ENCODE results near the gene NTRK2.

The NTRK2 gene

DNA sequence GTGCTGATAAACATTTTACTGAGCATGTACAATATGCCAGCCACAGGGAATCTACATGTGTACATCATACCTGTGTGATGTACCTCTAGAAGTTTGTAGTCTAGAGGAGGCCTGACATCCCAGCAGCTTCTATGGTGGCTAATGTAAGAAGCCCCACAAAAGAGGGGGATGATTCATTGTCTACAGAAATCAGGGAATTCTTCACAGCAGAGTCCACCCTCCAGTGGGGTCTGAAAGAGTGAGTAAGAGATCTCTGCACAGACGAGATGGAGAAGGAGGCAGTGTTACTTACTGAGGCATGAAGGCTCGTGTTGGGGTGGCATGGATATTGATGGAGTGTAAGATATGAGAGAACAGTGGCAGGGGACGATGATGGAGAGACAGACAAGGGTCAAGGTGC lies 103.0 kb downstream of the NTRK2 start:
- peaks cover 4% of the 10 kb centered on the region for H3K27me3 Mint-ChIP-seq
- H3K4me3 Mint-ChIP-seq = no peak overlapping the region
- no peaks in the 10 kb centered on the region for H3K9me3 Mint-ChIP-seq (ENCODE audit: low read depth)
- H3K36me3 Mint-ChIP-seq = no peaks in the 10 kb centered on the region
- no peak overlapping the region for H3K27ac Mint-ChIP-seq
- H3K4me1 Mint-ChIP-seq (ENCODE audit: low read depth) = no peaks in the 10 kb centered on the region

- H3K9me3 Mint-ChIP-seq (ENCODE audit: low read depth) = no peaks in the 10 kb centered on the region
Observed at GRCh38 chr9:84773022-84773421, 103.5 kb downstream of the NTRK2 start.

DNA sequence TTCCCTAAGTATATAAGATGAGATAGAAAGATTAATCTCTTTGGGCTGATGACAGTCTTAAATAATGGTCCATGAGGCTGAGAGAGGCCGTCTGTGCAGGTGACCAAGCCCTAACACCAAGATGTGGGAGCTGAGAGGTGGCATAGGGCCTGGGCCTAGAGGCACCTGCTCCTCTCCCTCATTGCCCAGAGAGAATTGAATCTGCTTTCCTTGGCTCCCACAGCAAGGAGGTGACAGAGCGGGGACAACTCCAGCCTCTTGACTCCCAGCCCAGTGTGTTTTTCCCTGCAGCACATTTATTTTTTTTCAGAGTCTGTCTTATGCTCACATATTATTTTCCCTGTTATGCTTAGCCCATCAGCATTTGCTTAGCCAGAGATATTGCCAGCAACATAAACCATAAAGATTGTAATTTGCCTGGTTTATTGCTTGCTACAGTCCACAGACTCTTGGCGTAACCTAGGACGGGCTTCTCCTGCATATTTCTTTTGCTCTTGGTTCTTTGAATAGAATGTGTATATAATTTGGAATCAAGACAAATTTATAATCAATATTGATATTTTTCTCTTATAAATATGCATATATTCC lies 105.6 kb downstream of the NTRK2 start:
- H3K27ac Mint-ChIP-seq = no peak overlapping the region
- H3K4me1 Mint-ChIP-seq (ENCODE audit: low read depth) = no peaks in the 10 kb centered on the region
- H3K27me3 Mint-ChIP-seq = peaks cover 4% of the 10 kb centered on the region
- no peaks in the 10 kb centered on the region for H3K36me3 Mint-ChIP-seq
- no peak overlapping the region for H3K4me3 Mint-ChIP-seq
- H3K9me3 Mint-ChIP-seq (ENCODE audit: low read depth) = no peaks in the 10 kb centered on the region

More at GRCh38 chr9:84773022-84773421, 103.5 kb downstream of the NTRK2 start:
- H3K4me1 Mint-ChIP-seq (ENCODE audit: low read depth) = no peaks in the 10 kb centered on the region
- H3K27ac Mint-ChIP-seq = no peak overlapping the region
- no peak overlapping the region for H3K4me3 Mint-ChIP-seq
- H3K36me3 Mint-ChIP-seq = no peaks in the 10 kb centered on the region
- H3K27me3 Mint-ChIP-seq = peaks cover 4% of the 10 kb centered on the region

DNA sequence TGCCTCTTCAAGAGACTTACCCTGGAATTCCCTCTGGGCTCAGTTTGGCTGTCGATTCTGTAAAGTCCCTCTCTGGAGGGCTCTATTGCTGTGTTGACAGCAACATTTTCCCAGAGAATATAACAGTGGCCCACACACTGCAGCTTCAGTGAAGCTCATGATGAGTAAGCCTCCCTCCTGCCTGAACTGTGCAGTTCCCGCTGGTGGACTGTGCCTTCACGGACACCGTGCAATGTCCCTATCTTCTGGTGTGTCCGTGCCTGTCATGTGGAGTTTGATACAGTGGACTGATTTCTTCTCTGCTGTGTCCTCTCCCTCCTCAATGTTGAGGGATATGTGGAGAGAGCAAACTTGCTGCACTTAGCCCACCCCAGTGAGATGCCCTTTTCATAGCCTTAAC lies 109.0 kb downstream of the NTRK2 start:
- Mint-ChIP-seq H3K9me3 (ENCODE audit: low read depth) (no peaks in the 10 kb centered on the region), H3K4me1 (ENCODE audit: low read depth) (no peaks in the 10 kb centered on the region), H3K27ac (no peak overlapping the region), H3K4me3 (no peak overlapping the region), H3K36me3 (no peaks in the 10 kb centered on the region), H3K27me3 (peaks cover 4% of the 10 kb centered on the region)

- Mint-ChIP-seq H3K4me3 (no peak overlapping the region), H3K36me3 (no peaks in the 10 kb centered on the region), H3K9me3 (ENCODE audit: low read depth) (no peaks in the 10 kb centered on the region), H3K27me3 (peaks cover 2% of the 10 kb centered on the region), H3K4me1 (ENCODE audit: low read depth) (no peaks in the 10 kb centered on the region), H3K27ac (no peak overlapping the region)
Observed at GRCh38 chr9:84779883-84780282, 110.4 kb downstream of the NTRK2 start.

GRCh38 chr9:84780385-84780784 lies 110.9 kb downstream of the NTRK2 start:
- no peaks in the 10 kb centered on the region for H3K36me3 Mint-ChIP-seq
- H3K27ac Mint-ChIP-seq = no peak overlapping the region
- H3K4me3 Mint-ChIP-seq = no peak overlapping the region
- H3K9me3 Mint-ChIP-seq (ENCODE audit: low read depth) = no peaks in the 10 kb centered on the region
- H3K27me3 Mint-ChIP-seq = peaks cover 2% of the 10 kb centered on the region
- no peaks in the 10 kb centered on the region for H3K4me1 Mint-ChIP-seq (ENCODE audit: low read depth)

- Mint-ChIP-seq H3K9me3 (ENCODE audit: low read depth) (no peaks in the 10 kb centered on the region), H3K27ac (no peak overlapping the region), H3K36me3 (no peaks in the 10 kb centered on the region), H3K27me3 (peaks cover 4% of the 10 kb centered on the region), H3K4me3 (no peak overlapping the region), H3K4me1 (ENCODE audit: low read depth) (no peaks in the 10 kb centered on the region)
Observed at GRCh38 chr9:84781458-84781857, 111.9 kb downstream of the NTRK2 start.

DNA sequence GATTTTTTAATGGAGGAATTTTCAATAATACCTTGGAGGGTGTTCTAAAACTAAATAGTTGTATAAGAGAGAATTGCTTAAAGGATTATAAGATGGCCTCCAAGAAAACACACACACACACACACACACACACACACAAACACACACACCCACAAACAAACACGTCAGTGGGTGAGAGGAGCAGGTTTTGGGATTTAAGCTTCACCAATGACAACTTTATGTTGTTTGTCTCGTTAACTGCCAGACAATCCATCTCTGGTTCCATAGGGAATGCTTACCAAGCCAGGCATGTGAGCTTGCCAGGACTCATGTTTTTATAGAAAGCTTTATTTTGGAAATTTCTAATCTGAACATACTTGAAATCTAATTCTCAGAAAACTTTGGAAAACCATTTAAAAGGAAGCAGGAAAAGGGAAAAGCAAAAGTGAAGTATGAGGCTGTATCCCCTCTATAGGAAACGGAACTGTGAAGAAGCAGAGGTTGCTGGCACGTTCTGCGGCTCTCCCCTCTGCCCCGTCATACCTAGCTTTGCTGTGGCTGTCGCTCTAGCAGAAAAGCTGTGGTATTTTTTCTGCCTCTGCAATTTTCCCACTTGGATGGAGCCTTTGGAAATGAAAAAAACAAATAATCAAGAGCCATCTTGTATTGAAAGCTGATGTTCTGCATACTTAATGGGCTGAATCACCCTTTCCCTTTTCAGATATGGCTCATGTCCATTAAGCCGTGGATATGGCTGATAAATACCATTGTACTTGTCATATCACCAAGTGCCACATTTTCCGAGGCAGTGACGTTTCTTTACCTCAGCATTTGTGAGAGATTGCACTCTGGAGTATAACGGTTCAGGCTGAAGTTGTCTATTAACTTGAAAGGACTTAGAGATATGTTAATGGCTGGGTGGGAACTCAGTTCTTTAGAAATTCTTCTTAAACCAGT lies 112.7 kb downstream of the NTRK2 start:
- Mint-ChIP-seq H3K4me3 (no peak overlapping the region), H3K27me3 (peaks cover 4% of the 10 kb centered on the region), H3K36me3 (no peaks in the 10 kb centered on the region), H3K27ac (no peak overlapping the region), H3K4me1 (ENCODE audit: low read depth) (no peaks in the 10 kb centered on the region), H3K9me3 (ENCODE audit: low read depth) (no peaks in the 10 kb centered on the region)

GRCh38 chr9:84785792-84786547 lies 116.4 kb downstream of the NTRK2 start:
- Mint-ChIP-seq H3K9me3 (ENCODE audit: low read depth) (no peaks in the 10 kb centered on the region), H3K27me3 (peaks cover 7% of the 10 kb centered on the region), H3K4me3 (no peak overlapping the region), H3K36me3 (no peaks in the 10 kb centered on the region), H3K4me1 (ENCODE audit: low read depth) (no peaks in the 10 kb centered on the region), H3K27ac (no peak overlapping the region)

GRCh38 chr9:84788803-84789462 lies 119.4 kb downstream of the NTRK2 start:
- Mint-ChIP-seq H3K4me3 (no peak overlapping the region), H3K9me3 (ENCODE audit: low read depth) (no peaks in the 10 kb centered on the region), H3K27me3 (peaks cover 8% of the 10 kb centered on the region), H3K36me3 (no peaks in the 10 kb centered on the region), H3K27ac (no peak overlapping the region), H3K4me1 (ENCODE audit: low read depth) (no peaks in the 10 kb centered on the region)

- peaks cover 8% of the 10 kb centered on the region for H3K27me3 Mint-ChIP-seq
- H3K4me1 Mint-ChIP-seq (ENCODE audit: low read depth) = no peaks in the 10 kb centered on the region
- H3K27ac Mint-ChIP-seq = no peak overlapping the region
- H3K36me3 Mint-ChIP-seq = no peaks in the 10 kb centered on the region
- no peak overlapping the region for H3K4me3 Mint-ChIP-seq
- no peaks in the 10 kb centered on the region for H3K9me3 Mint-ChIP-seq (ENCODE audit: low read depth)
Observed at GRCh38 chr9:84789463-84789830, 119.9 kb downstream of the NTRK2 start.

DNA sequence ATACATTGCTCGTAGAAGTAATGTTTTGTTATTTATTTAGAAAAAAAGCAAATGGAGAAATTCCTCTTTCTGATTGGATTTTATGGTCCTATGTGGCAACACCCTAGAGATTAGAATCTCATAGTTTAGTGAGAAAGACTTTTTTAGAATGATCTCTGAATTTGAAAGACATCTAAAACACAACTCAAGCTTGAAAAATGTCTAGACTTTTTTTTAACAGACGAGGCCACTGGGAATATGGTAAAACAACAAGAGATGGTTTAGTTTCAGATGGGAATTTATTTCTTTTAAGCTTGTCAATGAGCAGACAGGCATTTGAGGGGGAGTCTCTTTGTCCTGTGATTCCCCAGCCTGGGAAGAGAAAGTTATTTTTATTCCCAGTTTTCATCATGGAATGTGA lies 122.1 kb downstream of the NTRK2 start:
- peaks cover 6% of the 10 kb centered on the region for H3K27me3 Mint-ChIP-seq
- no peaks in the 10 kb centered on the region for H3K36me3 Mint-ChIP-seq
- no peaks in the 10 kb centered on the region for H3K9me3 Mint-ChIP-seq (ENCODE audit: low read depth)
- no peaks in the 10 kb centered on the region for H3K4me1 Mint-ChIP-seq (ENCODE audit: low read depth)
- H3K27ac Mint-ChIP-seq = no peak overlapping the region
- H3K4me3 Mint-ChIP-seq = no peak overlapping the region

GRCh38 chr9:84793251-84793650 lies 123.7 kb downstream of the NTRK2 start:
- Mint-ChIP-seq H3K4me1 (ENCODE audit: low read depth) (no peaks in the 10 kb centered on the region), H3K9me3 (ENCODE audit: low read depth) (no peaks in the 10 kb centered on the region), H3K4me3 (no peak overlapping the region), H3K27ac (no peak overlapping the region), H3K27me3 (peaks cover 3% of the 10 kb centered on the region), H3K36me3 (no peaks in the 10 kb centered on the region)

DNA sequence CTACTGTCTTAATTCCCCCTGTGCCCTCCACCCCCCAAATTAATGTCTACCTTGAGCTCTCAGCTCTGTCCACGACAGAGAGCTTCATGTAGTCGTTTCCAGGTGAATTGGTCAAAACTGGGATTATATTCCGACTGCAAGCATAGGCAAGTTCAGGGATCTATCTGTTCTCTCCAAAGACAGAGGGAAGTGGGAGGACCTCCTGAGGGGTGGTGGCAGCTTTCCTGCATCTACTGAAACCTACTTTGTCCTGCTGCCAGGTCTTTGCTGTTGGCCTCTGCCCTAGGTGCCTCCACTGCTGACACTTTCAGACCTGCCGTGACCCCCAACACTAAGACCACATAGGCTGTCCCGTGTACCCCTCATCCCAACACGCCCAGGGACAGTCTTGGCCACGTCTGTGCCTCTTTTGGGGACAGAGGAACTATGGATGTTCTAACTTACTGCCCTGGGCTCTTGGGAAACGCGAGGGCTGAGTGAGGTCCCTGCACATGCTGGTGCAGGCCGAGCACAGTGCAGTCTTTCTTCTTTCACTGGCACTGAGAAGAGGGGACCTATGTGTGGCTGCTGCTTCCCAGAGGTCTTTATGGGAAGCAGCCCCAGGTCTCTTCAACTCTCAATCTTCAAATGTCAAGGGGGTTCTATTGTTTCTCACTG lies 125.6 kb downstream of the NTRK2 start:
- Mint-ChIP-seq H3K4me3 (no peak overlapping the region), H3K27me3 (peaks cover 3% of the 10 kb centered on the region), H3K4me1 (ENCODE audit: low read depth) (no peaks in the 10 kb centered on the region), H3K36me3 (no peaks in the 10 kb centered on the region), H3K27ac (no peak overlapping the region), H3K9me3 (ENCODE audit: low read depth) (no peaks in the 10 kb centered on the region)
